HG03457 (cell line): Measurements from ENCODE around the gene ROCK1.
"Not testable (repeated sequence)": the region's sequence is repeated elsewhere in the genome, so short reads cannot be mapped to it uniquely, and the experiment has no call there.

Experiments used
- ATAC-seq: cut with Tn5 transposase; IDR thresholded peaks from one replicate; pipeline ENCODE4 v1.9.1; 2021; ENCODE audit warnings: moderate number of reproducible peaks; ENCODE audit not compliant: unreplicated experiment

The ROCK1 gene

GRCh38 chr18:21111346-21112139, at the start of gene ROCK1:
Gene ROCK1 (minus strand): TSS chr18:21111813. CDS start chr18:21110910, 903 bp downstream.
- ATAC-seq = peak; percentile 90

DNA sequence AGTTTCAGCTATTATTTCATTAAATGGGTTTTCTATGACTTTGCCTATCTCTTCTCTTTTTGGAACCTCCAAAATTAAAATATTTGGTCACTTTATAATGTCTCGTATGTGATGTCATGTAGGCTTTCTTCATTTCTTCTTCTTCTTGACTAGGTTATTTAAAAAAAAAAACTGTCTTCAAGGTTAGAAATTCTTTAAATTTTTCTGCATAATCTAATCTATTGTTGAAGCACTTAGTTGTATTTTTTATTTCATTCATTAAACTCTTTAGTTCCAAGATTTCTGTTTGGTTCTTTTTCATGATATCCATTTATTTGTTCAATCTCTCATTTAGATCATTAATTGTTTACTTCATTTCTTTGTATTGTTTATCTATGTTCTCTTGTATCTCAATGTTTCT, 43.8 kb upstream of the ROCK1 start:
- no peak for ATAC-seq

- no peak for ATAC-seq
Measured at GRCh38 chr18:21146016-21146415, 34.4 kb upstream of the ROCK1 start.

- no peak for ATAC-seq
Measured at GRCh38 chr18:21145371-21145770, 33.8 kb upstream of the ROCK1 start.

- ATAC-seq = no peak
Measured at GRCh38 chr18:21141668-21142422, 30.2 kb upstream of the ROCK1 start.

DNA sequence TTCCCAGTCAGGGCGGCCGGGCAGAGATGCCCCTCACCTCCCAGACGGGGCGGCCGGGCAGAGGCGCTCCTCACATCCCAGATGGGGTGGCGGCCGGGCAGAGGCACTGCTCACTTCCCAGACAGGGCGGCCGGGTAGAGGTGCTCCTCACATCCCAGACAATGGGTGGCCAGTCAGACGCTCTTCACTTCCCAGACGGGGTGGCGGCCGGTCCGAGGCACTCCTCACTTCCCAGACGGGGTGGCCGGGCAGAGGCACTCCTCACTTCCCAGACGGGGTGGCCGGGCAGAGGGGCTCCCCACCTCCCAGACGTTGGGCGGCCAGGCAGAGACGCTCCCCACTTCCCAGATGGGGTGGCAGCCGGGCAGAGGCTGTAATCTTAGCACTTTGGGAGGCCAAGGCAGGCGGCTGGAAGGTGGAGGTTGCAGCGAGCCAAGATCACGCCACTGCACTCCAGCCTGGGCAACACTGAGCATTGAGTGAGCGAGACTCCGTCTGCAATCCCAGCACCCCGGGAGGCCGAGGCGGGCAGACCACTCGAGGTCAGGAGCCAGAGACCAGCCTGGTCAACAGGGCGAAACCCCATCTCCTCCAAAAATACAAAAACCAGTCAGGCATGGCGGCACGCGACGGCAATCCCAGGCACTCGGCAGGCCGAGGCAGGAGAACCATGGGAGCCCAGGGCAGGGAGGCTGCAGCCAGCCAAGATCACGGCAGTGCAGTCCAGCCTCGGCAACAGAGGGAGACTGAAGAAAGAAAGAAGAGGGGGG, 26.3 kb upstream of the ROCK1 start:
- not testable (repeated sequence) for ATAC-seq

- no peak for ATAC-seq
Measured at GRCh38 chr18:21134895-21135294, 23.3 kb upstream of the ROCK1 start.

GRCh38 chr18:21132398-21132918, 20.8 kb upstream of the ROCK1 start:
- ATAC-seq = no peak

DNA sequence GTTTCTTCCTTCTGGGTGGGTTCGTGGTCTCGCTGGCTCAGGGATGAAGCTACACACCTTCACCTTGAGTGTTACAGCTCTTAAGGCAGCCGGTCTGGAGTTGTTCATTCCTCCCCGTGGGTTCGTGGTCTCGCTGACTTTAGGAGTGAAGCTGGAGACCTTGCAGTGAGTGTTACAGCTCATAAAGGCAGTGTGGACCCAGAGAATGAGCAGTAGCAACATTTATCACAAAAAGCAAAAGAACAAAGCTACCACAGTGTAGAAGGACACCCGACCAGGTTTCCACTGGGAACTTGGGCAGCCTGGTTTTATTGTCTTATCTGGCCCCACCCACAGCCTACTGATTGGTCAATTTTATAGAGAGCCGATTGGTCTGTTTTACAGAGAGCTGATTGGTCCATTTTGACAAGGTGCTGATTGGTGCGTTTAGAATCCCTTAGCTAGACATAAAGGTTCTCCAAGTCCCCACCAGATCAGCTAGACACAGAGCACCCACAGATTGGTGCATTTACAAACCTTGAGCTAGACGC, 20.1 kb upstream of the ROCK1 start:
- ATAC-seq = no peak

- no peak for ATAC-seq
Measured at GRCh38 chr18:21129566-21130216, 18.1 kb upstream of the ROCK1 start.

DNA sequence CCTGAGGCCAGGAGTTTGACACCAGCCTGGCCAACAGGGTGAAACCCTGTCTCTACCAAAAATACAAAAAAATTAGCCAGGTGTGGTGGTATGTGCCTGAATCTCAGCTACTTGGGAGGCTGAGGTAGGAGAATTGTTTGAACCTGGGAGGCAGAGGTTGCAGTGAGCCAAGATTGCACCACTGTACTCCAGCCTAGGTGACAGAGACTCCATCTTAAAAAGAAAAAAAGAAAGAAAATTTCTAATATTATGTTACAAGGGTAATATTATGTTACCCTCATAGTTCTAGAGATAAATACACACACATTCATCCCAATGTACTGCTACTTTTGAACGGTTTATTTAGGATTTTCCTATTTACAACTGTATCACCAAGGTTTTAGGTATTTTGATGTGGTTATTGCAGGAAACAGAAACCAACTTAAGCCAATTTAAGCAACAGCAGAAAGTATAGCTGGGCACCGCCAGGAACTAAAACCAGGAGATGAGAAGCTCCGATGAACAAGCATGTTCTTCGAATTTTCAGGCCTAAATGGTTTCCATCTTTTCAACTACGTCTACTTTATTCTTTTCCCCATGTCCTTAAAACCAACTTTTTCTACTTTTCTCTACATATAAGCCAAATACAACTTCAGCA, 11.8 kb upstream of the ROCK1 start:
- no peak for ATAC-seq

GRCh38 chr18:21118806-21119205, 7.2 kb upstream of the ROCK1 start:
- no peak for ATAC-seq

DNA sequence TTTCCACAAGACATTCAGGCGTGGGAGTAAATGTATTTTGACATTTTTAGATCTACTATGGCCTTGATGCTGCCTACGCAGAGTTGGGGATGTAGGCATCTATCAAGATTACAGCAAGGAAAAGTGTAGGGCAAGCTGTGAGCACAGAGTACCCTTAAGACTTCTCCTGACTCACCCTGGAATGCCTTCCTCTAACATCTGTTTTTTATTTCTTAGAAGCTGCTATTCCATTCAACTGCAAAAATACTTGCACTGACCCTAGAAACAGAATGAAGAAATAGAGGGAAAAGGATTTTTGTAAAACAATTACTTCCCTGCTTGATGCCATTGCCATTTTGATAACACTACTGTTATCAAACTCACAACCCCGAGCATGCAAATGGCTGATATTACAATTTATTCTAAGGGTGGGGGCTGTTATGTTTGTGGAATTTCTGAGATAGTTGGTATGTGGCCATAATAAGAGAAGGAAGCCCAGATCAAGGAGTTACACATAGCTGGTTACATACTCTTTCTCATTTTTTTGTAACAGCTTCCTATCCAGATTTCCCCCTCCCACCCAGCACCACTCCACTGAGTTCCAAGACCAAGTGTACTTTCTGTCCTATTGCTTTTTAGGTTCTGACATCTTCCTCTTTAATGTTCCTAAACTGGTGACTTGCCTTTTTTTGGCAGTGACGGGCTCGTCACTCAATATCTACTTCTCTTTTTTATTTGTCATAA, 6.0 kb upstream of the ROCK1 start:
- no peak for ATAC-seq

GRCh38 chr18:21115519-21116411, 4.2 kb upstream of the ROCK1 start:
- no peak for ATAC-seq

- no peak for ATAC-seq
Measured at GRCh38 chr18:21112543-21113105, 1.0 kb upstream of the ROCK1 start.

DNA sequence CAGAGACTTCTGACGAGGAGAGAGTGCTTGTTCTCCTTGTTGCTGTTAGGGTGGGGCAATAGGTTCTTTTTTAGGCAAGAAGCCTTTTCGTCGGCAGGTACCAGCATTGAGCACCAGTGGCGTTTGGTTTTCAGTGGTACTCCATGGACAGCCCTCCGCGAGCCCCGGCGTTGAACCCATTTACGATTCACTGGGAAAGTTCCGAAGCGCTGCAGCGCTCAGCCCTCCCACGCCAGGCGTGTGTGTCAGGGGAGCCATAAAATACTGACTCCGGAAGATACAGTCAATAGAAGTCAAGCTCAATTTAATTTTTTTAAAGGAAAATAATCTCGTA, 494 bp upstream of the ROCK1 start:
- ATAC-seq = no peak

GRCh38 chr18:21110713-21111345, 784 bp downstream of the ROCK1 start:
- ATAC-seq = peak; percentile 28
